HS-27A (cell line): ENCODE results near the gene FRA10AC1.

Source experiments
- DNase-seq: peaks from one replicate; pipeline ENCODE4 v3.0.0-alpha.2; 2012; ENCODE audit warnings: low read depth, missing footprints

FRA10AC1 gene, protein sequence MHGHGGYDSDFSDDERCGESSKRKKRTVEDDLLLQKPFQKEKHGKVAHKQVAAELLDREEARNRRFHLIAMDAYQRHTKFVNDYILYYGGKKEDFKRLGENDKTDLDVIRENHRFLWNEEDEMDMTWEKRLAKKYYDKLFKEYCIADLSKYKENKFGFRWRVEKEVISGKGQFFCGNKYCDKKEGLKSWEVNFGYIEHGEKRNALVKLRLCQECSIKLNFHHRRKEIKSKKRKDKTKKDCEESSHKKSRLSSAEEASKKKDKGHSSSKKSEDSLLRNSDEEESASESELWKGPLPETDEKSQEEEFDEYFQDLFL

DNA sequence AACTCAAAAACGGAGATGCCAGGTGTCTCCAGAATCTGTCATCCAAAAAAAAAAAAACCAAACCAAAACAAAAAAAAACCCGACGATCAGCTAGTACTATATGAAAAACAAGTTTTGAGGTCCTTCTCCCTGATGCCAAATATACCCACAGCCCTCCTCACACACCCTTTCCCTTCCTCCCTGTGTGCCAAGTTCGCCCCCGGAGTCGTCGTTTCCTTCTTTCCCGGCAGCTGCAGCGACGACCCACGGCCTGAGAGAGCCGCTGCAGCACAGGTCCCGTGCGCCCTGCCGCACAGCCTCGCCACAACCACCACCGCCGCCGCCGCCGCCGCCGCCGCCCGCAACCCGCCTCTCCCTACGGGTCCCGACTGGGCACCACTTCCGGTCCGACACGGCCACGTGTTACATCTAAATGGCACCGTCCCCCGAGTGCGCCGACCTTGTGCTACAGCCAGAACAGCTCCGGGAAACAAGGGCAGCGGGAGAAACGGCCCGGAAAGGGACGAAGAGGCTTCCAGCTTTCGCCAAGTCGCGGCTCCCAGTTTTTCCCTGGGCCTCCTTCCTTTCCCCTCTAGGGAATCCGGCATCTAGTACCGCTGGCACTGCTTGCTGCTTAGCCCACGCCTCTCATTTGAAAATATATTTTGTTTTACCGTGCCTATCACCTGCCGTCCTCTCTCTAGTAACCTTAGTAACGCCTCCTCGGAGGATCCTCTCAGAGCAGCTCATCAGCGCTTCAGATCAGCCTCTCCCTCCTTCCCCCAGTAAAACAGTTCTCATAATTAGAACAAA lies at the start of gene FRA10AC1:
Gene FRA10AC1, minus strand, starts transcription at position 383 of the 792 bp plus-strand sequence. CDS start 2,486 bp downstream, outside the sequence.
- peak; percentile 49 for DNase-seq

DNA sequence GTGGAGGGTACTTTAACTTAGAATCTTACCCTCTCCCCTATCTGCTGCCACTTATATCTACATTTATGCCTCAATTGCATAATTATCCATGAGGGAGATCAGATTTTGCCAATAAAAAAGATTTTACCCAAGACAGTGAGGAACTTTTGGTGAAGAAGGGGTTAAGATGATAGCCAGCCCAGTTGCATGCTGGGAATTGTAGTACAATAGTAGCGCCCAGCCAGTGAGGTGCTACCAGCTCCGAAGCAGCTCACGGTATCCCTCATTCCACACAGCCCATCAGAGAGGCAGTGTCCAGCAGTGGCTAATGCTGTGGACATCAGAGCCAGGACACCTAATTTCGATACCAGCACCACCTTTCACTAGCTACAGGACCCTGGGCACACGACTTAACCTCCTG lies 49.4 kb upstream of the FRA10AC1 start:
- DNase-seq: no peak

DNA sequence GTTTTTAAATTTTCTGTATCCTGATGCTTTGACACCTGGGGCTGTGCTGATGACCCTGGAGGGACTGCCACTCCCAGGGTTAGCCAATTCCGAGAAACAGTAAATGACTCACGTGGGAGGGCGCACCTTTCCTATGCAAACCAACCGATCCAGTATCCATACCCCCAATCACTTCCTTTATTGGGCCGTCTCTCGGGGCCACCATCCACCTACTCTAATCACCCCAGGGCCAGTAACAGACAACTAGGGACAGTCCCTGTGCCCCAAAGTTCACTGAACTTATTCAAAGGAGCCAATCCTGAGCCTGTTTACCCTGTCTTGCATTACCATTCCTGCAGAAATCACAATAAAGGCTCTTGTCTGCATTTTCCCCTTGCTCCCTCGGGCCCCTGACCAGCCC lies 48.7 kb upstream of the FRA10AC1 start:
- no peak for DNase-seq

DNA sequence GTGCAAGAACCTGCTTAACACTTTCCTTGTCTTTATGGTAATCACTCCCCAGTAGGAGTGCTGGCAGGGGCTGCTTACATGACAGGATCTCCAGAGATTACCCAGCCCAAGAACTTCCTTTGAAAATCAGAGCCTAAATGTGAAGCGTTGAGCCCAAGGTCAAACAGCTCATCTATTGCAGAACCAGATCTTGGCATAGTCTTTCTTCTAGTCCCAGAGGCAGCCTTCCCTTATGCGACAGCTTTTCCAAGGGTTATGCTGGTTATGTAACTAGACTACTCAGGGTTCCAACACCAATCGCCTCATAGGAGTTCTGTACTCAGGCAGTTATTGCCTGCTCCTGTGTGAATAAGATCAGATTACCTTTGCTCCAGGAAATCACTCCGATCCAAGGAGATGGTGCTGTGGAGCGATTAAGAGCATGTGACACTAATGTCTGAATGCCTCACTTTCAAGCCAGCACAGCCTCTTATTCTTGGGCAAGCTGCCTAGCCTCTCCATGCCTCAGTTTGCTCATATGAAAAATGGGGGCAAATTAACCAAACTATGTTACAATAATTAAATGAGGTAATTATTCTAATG lies 46.9 kb upstream of the FRA10AC1 start:
- no peak for DNase-seq

DNA sequence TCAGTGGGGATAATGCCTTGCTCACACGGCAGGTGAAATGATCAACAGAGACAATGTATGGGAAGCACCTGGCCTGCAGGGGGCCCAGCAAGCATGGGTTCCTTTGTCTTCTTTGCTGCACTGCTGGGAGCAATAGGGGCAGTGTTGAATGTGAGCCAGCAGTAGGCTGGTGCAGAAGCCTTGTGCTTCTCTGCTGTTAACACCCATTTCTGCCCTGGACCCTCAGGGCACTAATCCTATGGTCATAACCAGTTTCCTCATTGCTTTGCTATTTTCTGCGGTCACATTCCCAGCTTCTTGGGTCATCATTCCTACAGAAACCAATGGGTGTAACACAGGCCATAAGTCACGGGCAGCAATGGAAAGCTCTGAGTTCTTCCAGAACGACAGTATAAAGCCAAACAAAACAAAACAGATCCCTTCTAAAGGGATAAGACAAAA lies 44.5 kb upstream of the FRA10AC1 start:
- peak; percentile 90 for DNase-seq

DNA sequence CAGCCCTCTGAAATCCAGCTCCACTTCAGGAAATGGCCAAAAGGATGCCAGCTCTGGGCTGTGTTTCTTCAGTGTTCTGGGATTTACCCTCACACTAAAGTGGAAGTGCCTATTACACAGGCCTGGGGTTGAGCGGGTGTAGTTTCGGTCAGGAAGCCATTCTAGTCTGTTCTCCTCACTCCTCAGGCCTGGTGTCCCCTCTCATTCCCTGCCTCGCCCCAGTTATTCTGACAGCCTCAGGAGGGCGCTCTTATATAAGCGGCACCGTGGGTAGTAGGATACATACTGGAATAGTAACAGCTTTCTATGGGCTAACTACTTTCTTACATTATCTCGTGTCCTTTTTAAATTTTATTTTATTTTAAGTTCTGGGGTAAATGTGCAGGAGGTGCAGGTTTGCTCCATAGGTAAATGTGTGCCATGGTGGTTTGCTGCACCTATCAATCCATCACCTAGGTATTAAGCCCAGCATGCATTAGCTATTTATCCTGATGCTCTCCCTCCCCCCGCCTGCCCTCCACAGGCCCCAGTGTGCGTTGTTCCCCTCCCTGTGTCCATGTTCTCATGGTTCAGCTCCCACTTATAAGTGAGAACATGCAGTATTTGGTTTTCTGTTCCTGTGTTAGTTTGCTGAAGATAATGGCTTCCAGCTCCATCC lies 43.1 kb upstream of the FRA10AC1 start:
- DNase-seq: no peak

DNA sequence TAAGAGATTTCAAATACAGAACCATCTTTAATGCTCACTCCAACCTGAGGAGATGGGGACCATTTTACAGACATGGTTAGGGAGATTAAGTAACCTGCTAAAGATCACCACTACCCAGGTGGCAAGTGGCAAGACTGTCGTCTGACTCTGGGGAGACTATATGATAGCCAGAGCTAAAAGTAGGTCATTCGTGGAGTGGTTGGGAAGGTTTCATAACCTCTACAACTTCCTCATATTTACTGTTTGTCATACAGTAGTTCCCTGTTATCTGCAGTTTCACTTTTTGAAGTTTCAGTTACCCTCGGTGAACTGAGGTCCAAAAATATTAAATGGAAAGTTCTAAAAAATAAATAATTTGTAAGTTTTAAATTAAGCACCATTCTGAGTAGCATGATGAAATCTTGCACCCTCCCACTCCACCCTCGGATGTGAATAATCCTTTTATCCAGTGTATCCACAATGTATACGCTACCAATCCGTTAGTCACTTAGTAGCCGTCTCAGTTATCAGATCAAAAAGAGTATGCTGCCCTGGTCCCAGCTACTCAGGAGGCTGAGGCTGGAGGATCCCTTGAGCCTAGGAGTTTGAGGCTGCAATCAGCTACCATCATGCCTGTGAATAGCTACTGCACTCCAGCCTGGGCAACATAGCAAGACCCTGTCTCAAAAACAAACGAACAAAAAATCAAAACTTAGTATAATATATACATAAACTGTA lies 40.4 kb upstream of the FRA10AC1 start:
- no peak for DNase-seq

DNA sequence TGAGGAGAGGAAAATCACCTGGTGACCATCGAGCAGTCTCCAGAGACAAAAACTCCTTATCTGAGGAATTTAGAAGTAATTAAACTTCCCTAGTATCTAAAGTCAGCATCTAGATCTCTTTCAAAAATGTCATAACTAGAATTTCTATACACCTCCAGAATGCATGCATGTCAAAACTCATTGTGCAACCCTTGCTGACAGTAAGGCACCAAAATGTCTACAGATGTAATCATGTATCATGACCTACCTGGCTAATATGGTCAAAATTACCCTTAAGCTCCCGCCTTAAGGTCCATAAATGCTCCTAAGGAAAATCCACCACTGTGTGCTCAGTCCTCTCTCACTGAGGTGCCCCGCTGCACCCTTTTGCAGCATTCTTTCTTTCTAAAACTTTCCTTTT lies 39.0 kb upstream of the FRA10AC1 start:
- DNase-seq: no peak

DNA sequence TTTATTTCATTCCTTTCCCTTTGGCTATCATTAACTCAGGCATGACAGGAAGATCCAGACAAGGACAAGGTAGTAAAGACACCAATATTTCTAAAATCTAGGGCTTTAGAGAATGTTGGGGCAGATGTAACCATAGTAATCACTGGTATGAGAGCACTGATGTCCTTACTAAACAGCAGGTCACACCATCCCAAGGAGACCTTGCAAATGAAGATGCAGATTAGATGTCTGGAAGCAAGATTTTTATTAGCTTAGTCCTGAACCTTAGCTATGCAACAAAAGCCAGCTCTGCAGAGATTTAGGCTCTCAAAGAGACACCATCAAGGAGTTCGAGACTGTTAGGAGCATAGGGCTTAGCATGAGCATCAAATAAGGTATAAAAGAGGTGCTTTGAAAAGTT lies 23.6 kb upstream of the FRA10AC1 start:
- DNase-seq: no peak

DNA sequence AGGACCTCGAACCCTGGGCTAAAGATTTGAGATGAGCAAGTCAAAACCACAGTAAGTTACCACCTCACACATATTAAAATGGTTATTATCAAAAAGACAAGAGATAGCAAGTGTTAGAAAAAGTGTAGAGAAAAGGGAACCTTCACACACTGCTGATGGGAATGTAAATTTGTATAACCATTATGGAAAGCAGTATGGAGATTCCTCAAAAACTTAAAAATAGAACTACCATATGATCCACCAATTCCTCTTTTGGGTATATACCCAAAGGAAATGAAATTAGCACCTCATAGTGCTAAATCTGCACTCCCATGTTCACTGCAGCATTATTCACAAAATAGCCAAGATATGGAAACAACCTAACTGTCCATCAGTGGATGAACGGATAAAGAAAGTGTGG lies 20.8 kb upstream of the FRA10AC1 start:
- no peak for DNase-seq

DNA sequence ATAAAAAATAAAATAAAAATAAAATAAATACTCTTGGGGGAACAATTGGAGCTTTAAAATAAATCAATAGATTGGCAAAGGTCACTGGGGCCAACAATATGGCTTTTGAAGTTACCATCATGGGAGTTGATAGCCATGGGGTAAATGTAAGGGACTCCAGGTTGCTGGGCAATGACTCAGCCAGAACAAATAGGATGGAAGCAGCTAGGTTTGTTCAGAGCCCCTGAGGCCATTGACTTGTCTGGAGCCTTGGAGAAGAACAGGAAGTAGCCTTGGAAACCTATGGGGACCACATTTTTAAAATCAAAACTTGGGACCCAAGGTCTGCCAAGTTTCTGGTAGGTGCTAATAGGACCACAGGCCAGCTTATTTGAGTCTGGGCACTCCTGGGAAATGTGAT lies 20.2 kb upstream of the FRA10AC1 start:
- no peak for DNase-seq

DNA sequence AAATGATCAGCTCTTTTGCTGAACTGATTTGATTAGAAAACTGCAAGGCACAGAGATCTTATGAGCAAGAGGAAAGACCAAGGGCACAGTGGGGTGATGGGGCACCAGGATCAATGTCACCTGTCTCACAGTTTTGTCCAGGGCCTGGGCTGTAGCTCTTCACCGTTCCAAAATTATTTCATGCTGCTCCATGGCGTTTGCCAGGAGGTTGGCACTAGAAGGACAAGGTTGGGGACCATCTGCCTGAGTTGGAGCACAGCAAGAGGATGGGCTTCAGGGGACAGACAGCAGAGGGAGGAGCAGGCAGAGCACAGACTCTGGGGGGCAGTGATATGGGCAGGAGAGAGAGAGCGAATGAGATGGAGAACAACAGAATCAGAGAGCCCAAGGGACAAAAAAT lies 17.5 kb upstream of the FRA10AC1 start:
- DNase-seq: no peak

DNA sequence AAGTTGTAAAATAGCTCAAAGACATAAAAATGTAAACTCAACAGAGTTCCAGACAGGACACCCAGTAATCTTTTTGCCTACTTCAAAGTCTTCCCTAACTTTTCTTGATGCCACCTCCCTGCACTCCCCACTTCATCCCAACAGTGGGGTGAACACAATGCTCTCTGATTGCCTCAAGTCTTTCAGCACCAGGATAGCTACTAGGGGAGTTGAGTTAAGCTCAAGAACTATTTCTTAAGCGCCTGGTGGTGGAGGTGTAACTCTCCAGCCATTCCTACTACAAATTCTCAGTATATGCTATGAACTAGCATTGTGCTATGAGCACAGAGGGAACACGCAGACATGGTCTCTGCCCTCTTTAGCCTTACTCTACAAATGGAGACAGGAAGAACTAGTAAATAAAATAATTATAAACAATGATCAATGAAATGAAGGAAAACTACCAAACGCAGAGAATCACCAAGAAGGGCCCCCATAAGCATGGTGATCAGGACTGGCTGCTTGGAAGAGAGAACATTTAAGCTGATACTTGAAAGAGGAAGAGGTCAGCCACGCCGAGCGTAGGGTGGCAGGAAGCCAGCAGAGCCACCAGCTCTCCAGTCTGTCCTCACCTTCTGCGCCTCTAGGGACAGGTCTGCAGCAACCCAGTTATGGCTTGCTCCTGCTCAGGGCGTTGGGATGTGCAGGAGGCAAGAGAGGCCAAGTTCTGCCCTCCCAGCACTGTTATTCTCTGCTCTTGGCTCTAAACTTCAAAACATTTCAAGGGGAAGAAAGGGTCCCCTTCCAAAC lies 16.7 kb upstream of the FRA10AC1 start:
- DNase-seq: no peak

DNA sequence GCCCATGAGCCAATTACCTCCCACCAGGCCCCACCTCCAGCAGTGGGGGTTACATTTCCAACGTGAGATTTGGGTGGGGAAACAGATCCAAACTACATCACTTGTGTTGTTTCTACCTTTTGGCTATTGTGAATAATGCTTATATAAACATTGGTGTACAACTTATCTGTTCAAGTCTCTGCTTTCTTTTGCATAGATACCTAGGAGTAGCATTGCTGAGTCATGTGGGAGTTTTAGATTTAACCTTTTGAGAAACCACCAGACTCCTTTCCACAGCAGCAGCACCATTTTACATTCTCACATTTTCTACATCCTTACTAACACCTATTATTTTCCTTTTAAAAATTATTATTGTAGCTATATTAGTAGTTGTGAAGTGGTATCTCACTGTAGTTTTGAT lies 14.4 kb upstream of the FRA10AC1 start:
- DNase-seq: no peak

DNA sequence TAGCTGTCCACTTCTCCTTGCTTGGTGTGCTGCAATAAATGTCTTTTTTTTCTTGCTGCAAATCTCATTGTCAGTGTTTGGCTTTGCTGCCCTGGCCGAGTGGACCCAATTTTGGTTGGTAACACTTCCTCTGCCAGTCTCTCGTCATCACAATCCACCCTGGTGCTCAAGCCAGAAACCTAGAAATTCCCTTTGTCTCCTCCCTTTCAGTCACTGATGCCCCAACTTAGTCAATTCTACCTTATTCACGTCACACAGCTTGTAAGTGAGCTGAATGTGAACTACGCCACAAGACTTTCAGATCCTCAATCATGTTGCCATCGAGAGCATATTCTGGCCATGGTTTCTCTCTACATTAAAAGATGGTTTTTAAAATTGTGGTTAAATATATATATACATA lies 13.0 kb upstream of the FRA10AC1 start:
- no peak for DNase-seq

DNA sequence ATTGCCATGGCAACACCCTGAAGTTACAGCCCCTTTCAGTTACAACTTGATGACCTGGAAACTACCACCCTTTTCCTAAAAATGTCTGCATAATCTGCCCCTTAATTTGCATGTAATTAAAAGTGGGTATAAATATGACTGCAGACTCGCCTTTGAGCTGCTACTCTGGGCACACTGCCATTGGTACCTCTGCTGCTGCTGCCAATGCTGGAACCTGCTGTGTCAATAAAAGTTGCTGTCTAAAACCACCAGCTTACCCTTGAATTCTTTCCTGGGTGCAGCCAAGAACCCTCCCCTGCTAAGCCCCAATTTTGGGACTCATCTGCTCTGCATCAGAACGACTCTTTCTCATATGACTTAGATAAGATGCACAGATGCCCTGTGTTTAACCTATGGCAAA lies 10.2 kb upstream of the FRA10AC1 start:
- DNase-seq: no peak

DNA sequence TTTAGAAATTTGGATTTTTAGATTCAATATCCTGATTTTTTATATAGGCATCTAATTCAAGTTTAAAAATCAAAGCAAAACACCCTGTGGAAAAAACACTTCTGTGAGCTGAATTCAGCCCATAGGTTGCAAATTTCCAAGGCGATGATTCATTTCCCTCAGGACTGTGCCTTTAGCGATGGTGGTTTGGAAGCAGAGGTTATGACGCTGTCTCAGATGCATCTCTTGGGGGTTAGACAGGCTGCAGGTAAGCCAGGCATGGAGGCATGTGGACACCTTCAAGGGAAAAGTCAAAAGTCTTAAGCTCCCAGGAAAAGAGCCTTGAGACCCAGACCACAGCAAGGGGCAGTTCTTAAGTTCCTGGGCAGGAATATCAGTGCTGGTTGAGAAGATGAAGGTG lies 9.5 kb upstream of the FRA10AC1 start:
- DNase-seq: no peak

DNA sequence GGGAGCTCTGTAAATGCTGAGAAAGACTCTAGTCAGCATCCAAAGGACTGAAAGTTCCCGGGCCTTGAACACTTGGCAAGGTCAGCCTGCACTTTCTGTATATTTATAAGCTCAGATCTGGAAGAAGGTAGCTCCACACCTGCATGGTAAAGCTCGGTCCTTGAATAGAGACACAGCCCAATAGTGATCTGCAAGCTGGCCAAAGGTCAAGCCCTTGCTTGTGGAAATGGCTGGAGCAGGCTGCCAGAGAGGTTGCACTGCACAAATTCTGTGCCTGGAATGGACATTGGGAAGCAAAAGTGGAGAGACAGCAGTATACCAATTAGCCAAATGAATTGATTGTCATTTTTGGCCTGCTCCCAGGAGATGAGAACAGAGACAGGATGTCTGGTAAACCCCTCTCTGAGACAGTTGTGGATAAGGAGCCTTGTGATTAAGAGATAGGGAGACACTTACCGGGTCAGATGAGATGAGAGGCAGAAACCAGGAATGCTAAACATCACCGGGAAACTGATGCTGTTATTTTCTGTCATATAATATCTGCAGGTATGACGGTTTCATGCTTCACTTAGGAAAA lies 8.0 kb upstream of the FRA10AC1 start:
- DNase-seq: no peak

DNA sequence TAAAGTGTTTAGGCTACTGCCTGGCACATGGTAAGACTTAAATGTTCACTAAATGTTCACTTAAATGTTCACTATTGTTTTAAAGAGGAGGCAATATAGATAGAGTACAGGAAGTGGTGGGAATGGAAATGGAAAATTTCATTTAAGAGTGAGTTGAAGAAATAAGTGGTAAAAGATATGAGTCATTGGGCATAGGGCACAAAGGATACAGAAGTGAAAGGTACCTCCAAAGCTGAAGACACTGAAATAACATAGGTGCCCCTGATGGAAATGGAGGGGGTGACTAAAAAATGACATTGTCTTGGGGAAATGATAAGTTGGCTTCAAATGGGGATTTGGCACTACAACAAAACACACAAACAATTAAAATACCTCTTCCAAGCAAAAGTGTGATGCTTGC lies 5.2 kb upstream of the FRA10AC1 start:
- no peak for DNase-seq

DNA sequence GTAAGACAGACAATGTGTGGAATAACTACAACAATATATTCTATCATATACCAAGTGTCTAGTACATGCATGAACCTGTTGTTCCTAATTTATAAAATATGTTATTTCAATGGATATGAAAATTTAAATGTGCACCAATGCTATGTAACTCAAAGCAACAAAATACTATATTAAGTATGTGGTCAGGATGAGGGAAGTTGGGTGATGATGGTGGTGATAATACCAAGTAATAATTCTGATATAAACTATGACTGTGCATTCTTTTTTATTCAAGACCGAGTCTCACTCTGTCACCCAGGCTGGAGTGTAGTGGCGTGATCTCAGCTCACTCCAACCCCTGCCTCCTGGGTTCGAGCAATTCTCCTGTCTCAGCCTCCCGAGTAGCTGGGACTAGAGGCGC lies 2.1 kb upstream of the FRA10AC1 start:
- DNase-seq: no peak

DNA sequence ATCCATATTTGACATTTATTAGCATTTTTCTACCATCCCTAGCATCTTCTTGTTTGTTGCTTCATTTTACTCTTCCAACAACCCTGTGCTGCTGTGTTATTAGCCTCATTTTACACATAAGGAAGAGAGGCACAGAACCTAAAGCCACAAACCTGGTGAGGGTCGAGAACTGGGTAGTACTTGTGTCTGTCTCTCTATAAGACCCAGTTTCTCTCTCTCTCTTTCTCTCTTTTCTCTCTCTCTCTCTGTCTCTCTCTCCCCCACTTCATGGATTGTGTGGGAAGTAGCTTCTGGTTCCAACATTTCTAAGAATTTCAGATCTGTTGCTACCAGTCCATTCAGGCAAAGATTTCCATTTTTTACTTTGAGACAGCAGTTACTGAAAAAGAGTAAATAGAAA lies 1.4 kb upstream of the FRA10AC1 start:
- no peak for DNase-seq
